Esophagus squamous epithelium (tissue), 5 donors: Measurements from ENCODE around the gene COL16A1. TPM values are rescaled to one million over a fixed set of nuclear protein-coding genes. Genes with fewer than 3 reads are reported as not detected.

Source experiments
- DNase-seq: peaks from one replicate; lab custom pipeline; 2025; lab: John Stamatoyannopoulos, UW
- H3K27ac ChIP-seq, 4 donors: fragments of 200-600 bp; sonication (generic); one replicate each; pipeline ENCODE4 v1.5.1; 2016 to 2019; ENCODE audit warnings: mild to moderate bottlenecking in 1 of 4
- H3K27me3 ChIP-seq, 4 donors: fragments of 200-600 bp; sonication (generic); 1 replicate in 3 of 4; 2 replicates in 1 of 4; pipeline versions ENCODE4 v1.5.1 to v1.6.0; 2017 to 2021; ENCODE audit warnings: antibody characterized with exemption in 1 of 4
- H3K36me3 ChIP-seq, 3 donors: fragments of 200-600 bp; sonication (generic); one replicate each; pipeline ENCODE4 v1.5.1; 2016 to 2019
- H3K4me1 ChIP-seq, 3 donors: fragments of 200-600 bp; sonication (generic); one replicate each; pipeline ENCODE4 v1.5.1; 2017 to 2019
- H3K4me3 ChIP-seq, 4 donors: fragments of 200-600 bp; sonication (generic); 1 replicate in 3 of 4; 2 replicates in 1 of 4; pipeline ENCODE4 v1.5.1; 2016 to 2019; ENCODE audit warnings: mild to moderate bottlenecking in 2 of 4, moderate library complexity in 1 of 4
- H3K9me3 ChIP-seq, 3 donors: fragments of 200-600 bp; sonication (generic); one replicate each; pipeline ENCODE4 v1.5.1; 2016 to 2019
- CTCF ChIP-seq, 6 experiments: fragments of 450-650 bp in 4 of 6; fragments of 200-600 bp in 2 of 6; sonication (generic) in 2 of 6; IDR thresholded peaks; one replicate each; pipeline ENCODE4 v1.5.1; 2016 to 2019; ENCODE audit warnings: antibody characterized with exemption in 6 of 6, mild to moderate bottlenecking in 4 of 6, moderate library complexity in 4 of 6
- POLR2A ChIP-seq, 4 donors: fragments of 450-650 bp; IDR thresholded peaks; one replicate each; pipeline ENCODE4 v1.6.1; 2017; ENCODE audit warnings: antibody characterized with exemption in 4 of 4, mild to moderate bottlenecking in 4 of 4, moderate library complexity in 3 of 4
- WGBS, 2 donors: methylation state at CpG; one replicate each; pipeline ENCODE4 v1.1.5; 2018; 5-methylcytosine and 5-hydroxymethylcytosine counted together
- intact Hi-C: fragments of 100-400 bp; cut with DNase I; formaldehyde crosslinking; loops from one replicate; pipeline ENCODE4 v1.15.0; 2022
- total RNA-seq, 4 donors: library from RNA; depleted of rRNA; stranded (reverse); fragments of >200 nt; gene quantifications; one replicate each; pipeline ENCODE4 v1.1.0, GENCODE V29; 2016
- donor health status: DM: yes; HTN: yes; CAD: no.

The COL16A1 gene
- total RNA-seq, 4 donors from 2014 or later, result 8.8 to 35.5 (median 16.4) TPM

GRCh38 chr1:31689854-31690253 is 14.0 kb downstream of the COL16A1 start:
- intact Hi-C loops, result no loop called here
- Histone ChIP-seq H3K9me3 (no peaks in the 10 kb centered on the region), H3K36me3 (peaks cover 0 to 8% (median 0%) of the 10 kb centered on the region in 3 donors), H3K4me3 (no peak overlapping the region), H3K4me1 (no peaks in the 10 kb centered on the region), H3K27ac (no peak overlapping the region), H3K27me3 (peaks cover 0 to 3% (median 0%) of the 10 kb centered on the region in 4 donors)
- TF ChIP-seq POLR2A (IDR thresholded peaks at IDR 0.05) (no peak), CTCF (IDR thresholded peaks at IDR 0.05) (no peak)
- DNase-seq, result no peak
- WGBS, 2 donors, result 78 to 86% methylated on average over 4 to 5 of the region's 6 CpGs

GRCh38 chr1:31689379-31689778 is 14.4 kb downstream of the COL16A1 start:
- intact Hi-C loops, result no loop called here
- H3K27me3 ChIP-seq, result peaks cover 0 to 3% (median 0%) of the 10 kb centered on the region in 4 donors
- no peak overlapping the region for H3K27ac ChIP-seq
- H3K4me1 ChIP-seq, result no peaks in the 10 kb centered on the region
- H3K36me3 ChIP-seq, result peaks cover 0 to 4% (median 0%) of the 10 kb centered on the region in 3 donors
- 59 to 71% methylated on average over 2 of the region's 2 CpGs for WGBS, 2 donors
- no peak overlapping the region for H3K4me3 ChIP-seq
- no peaks in the 10 kb centered on the region for H3K9me3 ChIP-seq
- no peak for TF ChIP-seq CTCF (IDR thresholded peaks at IDR 0.05)
- no peak for TF ChIP-seq POLR2A (IDR thresholded peaks at IDR 0.05)
- no peak for DNase-seq

GRCh38 chr1:31688233-31688918 is 15.4 kb downstream of the COL16A1 start:
- 59% methylated on average over 5 to 7 of the region's 8 CpGs for WGBS, 2 donors
- Histone ChIP-seq H3K4me3 (no peak overlapping the region), H3K4me1 (no peaks in the 10 kb centered on the region), H3K27ac (peak overlapping the region in 2 of 4 donors; percentile 12 to 17), H3K9me3 (no peaks in the 10 kb centered on the region), H3K27me3 (peaks cover 0 to 3% (median 0%) of the 10 kb centered on the region in 4 donors), H3K36me3 (peaks cover 0 to 6% (median 0%) of the 10 kb centered on the region in 3 donors)
- intact Hi-C loops, result no loop called here
- DNase-seq, result no peak
- no peak for TF ChIP-seq CTCF (IDR thresholded peaks at IDR 0.05)
- no peak for TF ChIP-seq POLR2A (IDR thresholded peaks at IDR 0.05)

- no peak for TF ChIP-seq POLR2A (IDR thresholded peaks at IDR 0.05)
- TF ChIP-seq CTCF (IDR thresholded peaks at IDR 0.05), result no peak
- Histone ChIP-seq H3K27ac (no peak overlapping the region), H3K9me3 (no peaks in the 10 kb centered on the region), H3K27me3 (peaks cover 0 to 3% (median 0%) of the 10 kb centered on the region in 4 donors), H3K4me1 (no peaks in the 10 kb centered on the region), H3K4me3 (no peak overlapping the region), H3K36me3 (peaks cover 0 to 14% (median 0%) of the 10 kb centered on the region in 3 donors)
- DNase-seq, result no peak
- intact Hi-C loops, result no loop called here
- 80 to 82% methylated on average over 7 to 8 of the region's 8 CpGs for WGBS, 2 donors
These were observed 16.2 kb downstream of the COL16A1 start for GRCh38 chr1:31687601-31688000.

GRCh38 chr1:31685795-31686194 is 18.0 kb downstream of the COL16A1 start:
- no peak for DNase-seq
- H3K36me3 ChIP-seq, result peaks cover 0 to 18% (median 0%) of the 10 kb centered on the region in 3 donors
- intact Hi-C loops, result no loop called here
- no peaks in the 10 kb centered on the region for H3K9me3 ChIP-seq
- H3K27me3 ChIP-seq, result peaks cover 0 to 3% (median 0%) of the 10 kb centered on the region in 4 donors
- TF ChIP-seq POLR2A (IDR thresholded peaks at IDR 0.05), result no peak
- no peak for TF ChIP-seq CTCF (IDR thresholded peaks at IDR 0.05)
- no peak overlapping the region for H3K27ac ChIP-seq
- H3K4me1 ChIP-seq, result no peaks in the 10 kb centered on the region
- no peak overlapping the region for H3K4me3 ChIP-seq
- WGBS, 2 donors, result 80 to 83% methylated on average over 7 of the region's 8 CpGs
